ENCODE measurements around the gene GPNMB.

DNA sequence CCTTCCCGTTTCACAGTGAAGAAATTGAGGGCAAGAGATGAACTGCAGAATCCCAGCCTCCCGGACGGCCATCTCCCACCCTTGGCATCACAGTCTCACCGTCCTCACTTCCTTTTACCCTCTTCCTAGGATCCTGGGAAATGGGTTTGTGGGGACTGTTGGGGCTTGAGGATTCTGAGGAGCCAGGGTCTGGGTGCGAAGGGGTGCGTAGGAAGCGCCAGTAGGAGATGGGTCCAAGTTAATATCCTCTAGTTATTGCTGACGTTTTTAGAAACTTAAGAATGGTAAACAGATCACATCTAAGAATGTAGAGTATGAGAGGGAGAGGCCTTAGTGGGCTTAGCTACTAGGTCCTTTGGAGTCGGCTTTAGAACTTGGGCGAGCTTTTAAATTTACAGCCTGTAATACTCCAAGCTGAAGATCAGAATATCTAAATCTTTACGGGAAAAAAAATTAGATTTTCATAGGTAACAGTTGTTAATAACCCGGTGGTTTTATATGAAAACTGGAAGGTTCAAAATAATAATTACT, 53.3 kb downstream of the GPNMB start:
- TF ChIP-seq POLR2A (IDR thresholded peaks at IDR 0.05), result no peak
- TF ChIP-seq EP300 (IDR thresholded peaks at IDR 0.05), result no peak
